Measurements from ENCODE around the gene KLK1.

KLK1 gene

DNA sequence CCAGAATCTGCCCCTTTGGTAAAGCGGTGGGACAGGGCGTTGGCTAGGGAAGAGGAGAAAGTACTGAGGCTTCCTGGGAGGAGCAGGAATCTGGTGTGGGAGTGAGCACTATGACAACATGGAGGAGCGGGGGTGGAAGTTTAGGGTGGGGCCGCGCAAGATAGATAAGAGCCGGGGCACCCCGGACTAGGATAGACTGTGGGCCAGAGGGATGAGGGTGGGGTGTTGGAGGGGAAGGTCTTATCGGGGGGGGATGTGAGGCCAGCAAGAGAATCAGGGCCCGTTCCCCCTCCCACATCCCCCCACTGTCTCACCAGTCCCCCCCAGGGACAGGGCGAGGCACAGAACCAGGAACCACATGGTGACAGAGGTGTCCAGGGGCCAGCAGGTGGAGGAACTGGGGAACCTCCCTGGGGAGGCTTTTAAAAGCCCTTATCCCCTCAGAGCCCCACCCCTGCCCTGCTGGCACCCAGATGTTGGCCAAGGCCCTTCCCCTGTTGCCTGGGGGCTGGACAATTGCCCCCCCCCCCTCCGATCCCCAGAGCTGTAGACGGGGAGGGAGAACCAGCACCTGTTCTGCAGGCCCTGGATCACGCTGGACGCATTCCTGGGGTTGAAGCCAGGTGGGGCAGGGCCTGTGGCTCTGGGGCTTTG lies at the start of gene KLK1:
Gene KLK1 (minus strand): TSS at position 399 of the 654 bp plus-strand sequence. CDS start 39 bp downstream, at position 360.
- Histone ChIP-seq H3K9me3 (ENCODE audit: control insufficient read depth, insufficient read depth, low read depth, low read length) (no peaks in the 10 kb centered on the region), H3K4me1 (ENCODE audit: control insufficient read depth, insufficient read depth, low read length) (peaks cover 24% of the 10 kb centered on the region), H3K4me3 (ENCODE audit: low read depth, low read length) (no peak within 1 kb of the TSS), H3K27ac (ENCODE audit: low read depth, low read length) (no peak within 1 kb of the TSS), H3K27me3 (ENCODE audit: control insufficient read depth, insufficient read depth, low read length) (peaks cover 96% of the 10 kb centered on the region), H3K9ac (ENCODE audit: low read length) (no peak within 1 kb of the TSS), H3K36me3 (ENCODE audit: control insufficient read depth, insufficient read depth, low read length) (no peaks in the 10 kb centered on the region)

DNA sequence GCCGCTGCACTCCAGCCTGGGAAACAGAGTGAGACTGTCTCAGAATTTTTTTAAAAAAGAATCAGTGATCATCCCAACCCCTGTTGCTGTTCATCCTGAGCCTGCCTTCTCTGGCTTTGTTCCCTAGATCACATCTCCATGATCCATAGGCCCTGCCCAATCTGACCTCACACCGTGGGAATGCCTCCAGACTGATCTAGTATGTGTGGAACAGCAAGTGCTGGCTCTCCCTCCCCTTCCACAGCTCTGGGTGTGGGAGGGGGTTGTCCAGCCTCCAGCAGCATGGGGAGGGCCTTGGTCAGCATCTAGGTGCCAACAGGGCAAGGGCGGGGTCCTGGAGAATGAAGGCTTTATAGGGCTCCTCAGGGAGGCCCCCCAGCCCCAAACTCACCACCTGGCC lies 49.5 kb upstream of the KLK1 start, which contains the start of gene KLK2:
Gene KLK2 (plus strand): TSS at position 384 of the 400 bp plus-strand sequence. CDS start 35 bp downstream, outside the sequence.
- Histone ChIP-seq H3K27ac (ENCODE audit: low read depth, low read length) (no peak within 1 kb of the TSS), H3K4me3 (ENCODE audit: low read depth, low read length) (no peak within 1 kb of the TSS), H3K36me3 (ENCODE audit: control insufficient read depth, insufficient read depth, low read length) (no peaks in the 10 kb centered on the region), H3K4me1 (ENCODE audit: control insufficient read depth, insufficient read depth, low read length) (peaks cover 9% of the 10 kb centered on the region; the same call in 1 of the 2 replicates), H3K27me3 (ENCODE audit: control insufficient read depth, insufficient read depth, low read length) (peaks cover 95% of the 10 kb centered on the region), H3K9me3 (ENCODE audit: control insufficient read depth, insufficient read depth, low read depth, low read length) (no peaks in the 10 kb centered on the region), H3K9ac (ENCODE audit: low read length) (no peak within 1 kb of the TSS)

- H3K36me3 ChIP-seq (ENCODE audit: control insufficient read depth, insufficient read depth, low read length), result no peaks in the 10 kb centered on the region
- no peaks in the 10 kb centered on the region for H3K9me3 ChIP-seq (ENCODE audit: control insufficient read depth, insufficient read depth, low read depth, low read length)
- no peak overlapping the region for H3K27ac ChIP-seq (ENCODE audit: low read depth, low read length)
- no peak overlapping the region for H3K9ac ChIP-seq (ENCODE audit: low read length)
- no peak overlapping the region for H3K4me3 ChIP-seq (ENCODE audit: low read depth, low read length)
- no peaks in the 10 kb centered on the region for H3K4me1 ChIP-seq (ENCODE audit: control insufficient read depth, insufficient read depth, low read length)
- H3K27me3 ChIP-seq (ENCODE audit: control insufficient read depth, insufficient read depth, low read length), result peaks cover 85% of the 10 kb centered on the region
Observed at GRCh38 chr19:50870417-50871089, 47.0 kb upstream of the KLK1 start.

DNA sequence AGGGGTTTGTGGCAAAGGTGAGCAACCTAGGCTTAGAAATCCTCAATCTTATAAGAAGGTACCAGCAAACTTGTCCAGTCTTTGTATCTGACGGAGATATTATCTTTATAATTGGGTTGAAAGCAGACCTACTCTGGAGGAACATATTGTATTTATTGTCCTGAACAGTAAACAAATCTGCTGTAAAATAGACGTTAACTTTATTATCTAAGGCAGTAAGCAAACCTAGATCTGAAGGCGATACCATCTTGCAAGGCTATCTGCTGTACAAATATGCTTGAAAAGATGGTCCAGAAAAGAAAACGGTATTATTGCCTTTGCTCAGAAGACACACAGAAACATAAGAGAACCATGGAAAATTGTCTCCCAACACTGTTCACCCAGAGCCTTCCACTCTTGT lies 45.9 kb upstream of the KLK1 start:
- peaks cover 82% of the 10 kb centered on the region for H3K27me3 ChIP-seq (ENCODE audit: control insufficient read depth, insufficient read depth, low read length)
- no peak overlapping the region for H3K27ac ChIP-seq (ENCODE audit: low read depth, low read length)
- no peaks in the 10 kb centered on the region for H3K36me3 ChIP-seq (ENCODE audit: control insufficient read depth, insufficient read depth, low read length)
- no peak overlapping the region for H3K4me3 ChIP-seq (ENCODE audit: low read depth, low read length)
- H3K9ac ChIP-seq (ENCODE audit: low read length), result no peak overlapping the region
- H3K9me3 ChIP-seq (ENCODE audit: control insufficient read depth, insufficient read depth, low read depth, low read length), result no peaks in the 10 kb centered on the region
- H3K4me1 ChIP-seq (ENCODE audit: control insufficient read depth, insufficient read depth, low read length), result no peaks in the 10 kb centered on the region

- Histone ChIP-seq H3K36me3 (ENCODE audit: control insufficient read depth, insufficient read depth, low read length) (no peaks in the 10 kb centered on the region), H3K4me3 (ENCODE audit: low read depth, low read length) (no peak overlapping the region), H3K27ac (ENCODE audit: low read depth, low read length) (no peak overlapping the region), H3K9ac (ENCODE audit: low read length) (no peak overlapping the region), H3K4me1 (ENCODE audit: control insufficient read depth, insufficient read depth, low read length) (peaks cover 11% of the 10 kb centered on the region; the same call in 1 of the 2 replicates), H3K9me3 (ENCODE audit: control insufficient read depth, insufficient read depth, low read depth, low read length) (peaks cover 15% of the 10 kb centered on the region), H3K27me3 (ENCODE audit: control insufficient read depth, insufficient read depth, low read length) (peaks cover 68% of the 10 kb centered on the region)
Observed at GRCh38 chr19:50861496-50862286, 38.1 kb upstream of the KLK1 start.

GRCh38 chr19:50861010-50861409 lies 37.4 kb upstream of the KLK1 start:
- Histone ChIP-seq H3K4me1 (ENCODE audit: control insufficient read depth, insufficient read depth, low read length) (peaks cover 11% of the 10 kb centered on the region; the same call in 1 of the 2 replicates), H3K4me3 (ENCODE audit: low read depth, low read length) (no peak overlapping the region), H3K9ac (ENCODE audit: low read length) (no peak overlapping the region), H3K9me3 (ENCODE audit: control insufficient read depth, insufficient read depth, low read depth, low read length) (peaks cover 15% of the 10 kb centered on the region), H3K27me3 (ENCODE audit: control insufficient read depth, insufficient read depth, low read length) (peaks cover 68% of the 10 kb centered on the region), H3K36me3 (ENCODE audit: control insufficient read depth, insufficient read depth, low read length) (no peaks in the 10 kb centered on the region), H3K27ac (ENCODE audit: low read depth, low read length) (no peak overlapping the region)

DNA sequence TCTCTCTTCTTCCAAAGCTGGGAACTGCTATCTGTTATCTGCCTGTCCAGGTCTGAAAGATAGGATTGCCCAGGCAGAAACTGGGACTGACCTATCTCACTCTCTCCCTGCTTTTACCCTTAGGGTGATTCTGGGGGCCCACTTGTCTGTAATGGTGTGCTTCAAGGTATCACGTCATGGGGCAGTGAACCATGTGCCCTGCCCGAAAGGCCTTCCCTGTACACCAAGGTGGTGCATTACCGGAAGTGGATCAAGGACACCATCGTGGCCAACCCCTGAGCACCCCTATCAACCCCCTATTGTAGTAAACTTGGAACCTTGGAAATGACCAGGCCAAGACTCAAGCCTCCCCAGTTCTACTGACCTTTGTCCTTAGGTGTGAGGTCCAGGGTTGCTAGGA lies 36.3 kb upstream of the KLK1 start:
- peaks cover 11% of the 10 kb centered on the region; the same call in 1 of the 2 replicates for H3K4me1 ChIP-seq (ENCODE audit: control insufficient read depth, insufficient read depth, low read length)
- H3K27me3 ChIP-seq (ENCODE audit: control insufficient read depth, insufficient read depth, low read length), result peaks cover 77% of the 10 kb centered on the region
- H3K9ac ChIP-seq (ENCODE audit: low read length), result no peak overlapping the region
- no peak overlapping the region for H3K4me3 ChIP-seq (ENCODE audit: low read depth, low read length)
- peaks cover 15% of the 10 kb centered on the region for H3K9me3 ChIP-seq (ENCODE audit: control insufficient read depth, insufficient read depth, low read depth, low read length)
- H3K27ac ChIP-seq (ENCODE audit: low read depth, low read length), result no peak overlapping the region
- no peaks in the 10 kb centered on the region for H3K36me3 ChIP-seq (ENCODE audit: control insufficient read depth, insufficient read depth, low read length)

GRCh38 chr19:50858886-50859285 lies 35.3 kb upstream of the KLK1 start:
- no peak overlapping the region for H3K9ac ChIP-seq (ENCODE audit: low read length)
- H3K4me1 ChIP-seq (ENCODE audit: control insufficient read depth, insufficient read depth, low read length), result peaks cover 11% of the 10 kb centered on the region; the same call in 1 of the 2 replicates
- H3K4me3 ChIP-seq (ENCODE audit: low read depth, low read length), result no peak overlapping the region
- H3K27ac ChIP-seq (ENCODE audit: low read depth, low read length), result no peak overlapping the region
- peaks cover 78% of the 10 kb centered on the region for H3K27me3 ChIP-seq (ENCODE audit: control insufficient read depth, insufficient read depth, low read length)
- H3K36me3 ChIP-seq (ENCODE audit: control insufficient read depth, insufficient read depth, low read length), result no peaks in the 10 kb centered on the region
- H3K9me3 ChIP-seq (ENCODE audit: control insufficient read depth, insufficient read depth, low read depth, low read length), result peaks cover 15% of the 10 kb centered on the region

DNA sequence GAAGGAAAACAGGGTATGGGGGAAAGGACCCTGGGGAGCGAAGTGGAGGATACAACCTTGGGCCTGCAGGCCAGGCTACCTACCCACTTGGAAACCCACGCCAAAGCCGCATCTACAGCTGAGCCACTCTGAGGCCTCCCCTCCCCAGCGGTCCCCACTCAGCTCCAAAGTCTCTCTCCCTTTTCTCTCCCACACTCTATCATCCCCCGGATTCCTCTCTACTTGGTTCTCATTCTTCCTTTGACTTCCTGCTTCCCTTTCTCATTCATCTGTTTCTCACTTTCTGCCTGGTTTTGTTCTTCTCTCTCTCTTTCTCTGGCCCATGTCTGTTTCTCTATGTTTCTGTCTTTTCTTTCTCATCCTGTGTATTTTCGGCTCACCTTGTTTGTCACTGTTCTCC lies 33.8 kb upstream of the KLK1 start:
- H3K4me3 ChIP-seq (ENCODE audit: low read depth, low read length), result no peak overlapping the region
- H3K27ac ChIP-seq (ENCODE audit: low read depth, low read length), result no peak overlapping the region
- H3K9ac ChIP-seq (ENCODE audit: low read length), result no peak overlapping the region
- peaks cover 11% of the 10 kb centered on the region; the same call in 1 of the 2 replicates for H3K4me1 ChIP-seq (ENCODE audit: control insufficient read depth, insufficient read depth, low read length)
- H3K36me3 ChIP-seq (ENCODE audit: control insufficient read depth, insufficient read depth, low read length), result no peaks in the 10 kb centered on the region
- H3K27me3 ChIP-seq (ENCODE audit: control insufficient read depth, insufficient read depth, low read length), result peaks cover 76% of the 10 kb centered on the region
- peaks cover 15% of the 10 kb centered on the region for H3K9me3 ChIP-seq (ENCODE audit: control insufficient read depth, insufficient read depth, low read depth, low read length)

DNA sequence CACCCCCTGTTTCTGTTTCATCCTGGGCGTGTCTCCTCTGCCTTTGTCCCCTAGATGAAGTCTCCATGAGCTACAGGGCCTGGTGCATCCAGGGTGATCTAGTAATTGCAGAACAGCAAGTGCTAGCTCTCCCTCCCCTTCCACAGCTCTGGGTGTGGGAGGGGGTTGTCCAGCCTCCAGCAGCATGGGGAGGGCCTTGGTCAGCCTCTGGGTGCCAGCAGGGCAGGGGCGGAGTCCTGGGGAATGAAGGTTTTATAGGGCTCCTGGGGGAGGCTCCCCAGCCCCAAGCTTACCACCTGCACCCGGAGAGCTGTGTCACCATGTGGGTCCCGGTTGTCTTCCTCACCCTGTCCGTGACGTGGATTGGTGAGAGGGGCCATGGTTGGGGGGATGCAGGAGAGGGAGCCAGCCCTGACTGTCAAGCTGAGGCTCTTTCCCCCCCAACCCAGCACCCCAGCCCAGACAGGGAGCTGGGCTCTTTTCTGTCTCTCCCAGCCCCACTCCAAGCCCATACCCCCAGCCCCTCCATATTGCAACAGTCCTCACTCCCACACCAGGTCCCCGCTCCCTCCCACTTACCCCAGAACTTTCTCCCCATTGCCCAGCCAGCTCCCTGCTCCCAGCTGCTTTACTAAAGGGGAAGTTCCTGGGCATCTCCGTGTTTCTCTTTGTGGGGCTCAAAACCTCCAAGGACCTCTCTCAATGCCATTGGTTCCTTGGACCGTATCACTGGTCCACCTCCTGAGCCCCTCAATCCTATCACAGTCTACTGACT lies 31.2 kb upstream of the KLK1 start, which contains the start of gene KLK3:
Gene KLK3 (plus strand): TSS at position 280 of the 775 bp plus-strand sequence. CDS start 41 bp downstream, at position 321.
- no peaks in the 10 kb centered on the region for H3K9me3 ChIP-seq (ENCODE audit: control insufficient read depth, insufficient read depth, low read depth, low read length)
- no peak within 1 kb of the TSS for H3K4me3 ChIP-seq (ENCODE audit: low read depth, low read length)
- no peaks in the 10 kb centered on the region for H3K36me3 ChIP-seq (ENCODE audit: control insufficient read depth, insufficient read depth, low read length)
- H3K27ac ChIP-seq (ENCODE audit: low read depth, low read length), result no peak within 1 kb of the TSS
- H3K27me3 ChIP-seq (ENCODE audit: control insufficient read depth, insufficient read depth, low read length), result peaks cover 86% of the 10 kb centered on the region
- H3K9ac ChIP-seq (ENCODE audit: low read length), result no peak within 1 kb of the TSS
- peaks cover 11% of the 10 kb centered on the region; the same call in 1 of the 2 replicates for H3K4me1 ChIP-seq (ENCODE audit: control insufficient read depth, insufficient read depth, low read length)

Measured in HUES6 (cell line).